Cardiac septum (tissue), 1 donor: Measurements from ENCODE around the gene EMC10. TPM values are rescaled to one million over a fixed set of nuclear protein-coding genes. Genes with fewer than 3 reads are reported as not detected.

Experiments
- DNase-seq: peaks from one replicate; pipeline ENCODE4 v3.0.0-alpha.2; 2020; ENCODE audit warnings: low spot score
- intact Hi-C: fragments of 100-400 bp; cut with DNase I; formaldehyde crosslinking; loops from one replicate; pipeline ENCODE4 v1.14.0; 2022
- total RNA-seq: library from RNA; stranded (reverse); fragmentation: NEBNext Ultra II Directional; extraction: Animal tissue kit (Norgen Biotek cat#: 25700); gene quantifications from one replicate; pipeline ENCODE4 v1.2.1, GENCODE V29; 2021
- donor health status: DM: no; HTN: no; CAD: no.

EMC10 gene
- total RNA-seq, 1 donor from 2014 or later: 106 TPM

GRCh38 chr19:50492303-50493052, 16.2 kb downstream of the EMC10 start:
- intact Hi-C loops: no loop called here
- DNase-seq: no peak

- intact Hi-C loops: no loop called here
- DNase-seq: no peak
Observed at GRCh38 chr19:50493171-50493570, 16.9 kb downstream of the EMC10 start.

GRCh38 chr19:50494186-50495019, 18.1 kb downstream of the EMC10 start:
- intact Hi-C loops: no loop called here
- no peak for DNase-seq

GRCh38 chr19:50495020-50495531, 18.8 kb downstream of the EMC10 start:
- no peak for DNase-seq
- intact Hi-C loops: no loop called here

- peak; percentile 88 for DNase-seq
- intact Hi-C loops: no loop called here
Observed at GRCh38 chr19:50496189-50497021, 20.1 kb downstream of the EMC10 start.

GRCh38 chr19:50497022-50497405, 20.7 kb downstream of the EMC10 start:
- intact Hi-C loops: no loop called here
- no peak for DNase-seq

- intact Hi-C loops: no loop called here
- no peak for DNase-seq
Observed at GRCh38 chr19:50498219-50499056, 22.1 kb downstream of the EMC10 start.

GRCh38 chr19:50500060-50500752, 23.9 kb downstream of the EMC10 start:
- intact Hi-C loops: no loop called here
- DNase-seq: peak; percentile 90

- peak; percentile 91 for DNase-seq
- intact Hi-C loops: no loop called here
Observed at GRCh38 chr19:50500753-50501151, 24.4 kb downstream of the EMC10 start.

- intact Hi-C loops: no loop called here
- DNase-seq: no peak
Observed at GRCh38 chr19:50501186-50501567, 24.9 kb downstream of the EMC10 start.

GRCh38 chr19:50501568-50502475, 25.5 kb downstream of the EMC10 start:
- peak; percentile 90 for DNase-seq
- intact Hi-C loops: no loop called here

GRCh38 chr19:50505856-50506611, 29.7 kb downstream of the EMC10 start:
- no peak for DNase-seq
- intact Hi-C loops: no loop called here

- no peak for DNase-seq
- intact Hi-C loops: no loop called here
Observed at GRCh38 chr19:50506700-50507099, 30.4 kb downstream of the EMC10 start.

GRCh38 chr19:50507376-50507775, 31.1 kb downstream of the EMC10 start:
- intact Hi-C loops: no loop called here
- DNase-seq: no peak

- no peak for DNase-seq
- intact Hi-C loops: no loop called here
Observed at GRCh38 chr19:50508843-50509190, 32.5 kb downstream of the EMC10 start.

GRCh38 chr19:50509366-50509765, 33.1 kb downstream of the EMC10 start:
- no peak for DNase-seq
- intact Hi-C loops: no loop called here
